ENCODE results near the gene GPER1.

Gene GPER1

GRCh38 chr7:1110358-1110757, 22.4 kb downstream of the GPER1 start:
- ChIA-PET POLR2A (no interaction called here), CTCF (interaction anchor here (0.9 to 2.1 kb wide), 2 partner anchors 66 to 117 kb away, joined by 3 to 8 read pairs; no protein-coding TSS in a partner anchor)
- TF ChIP-seq CTCF (IDR thresholded peaks at IDR 0.05; ENCODE audit: control extremely low read depth, extremely low read depth, low read depth, missing control alignments): no peak
- DNase-seq (ENCODE audit: extremely low spot score): no peak

GRCh38 chr7:1111156-1111555, 23.2 kb downstream of the GPER1 start:
- ChIA-PET POLR2A (no interaction called here), CTCF (interaction anchor here (1.6 to 2.1 kb wide), 2 partner anchors 26 to 65 kb away, joined by 4 to 8 read pairs; a partner anchor contains a TSS)
- TF ChIP-seq CTCF (IDR thresholded peaks at IDR 0.05; ENCODE audit: control extremely low read depth, extremely low read depth, low read depth, missing control alignments): no peak
- DNase-seq (ENCODE audit: extremely low spot score): no peak

- no peak for TF ChIP-seq CTCF (IDR thresholded peaks at IDR 0.05; ENCODE audit: control extremely low read depth, extremely low read depth, low read depth, missing control alignments)
- DNase-seq (ENCODE audit: extremely low spot score): no peak
- ChIA-PET CTCF (interaction anchor here (1.4 to 1.9 kb wide), 4 partner anchors 9 to 119 kb away, joined by 3 to 5 read pairs (median 4); a partner anchor contains a TSS), POLR2A (no interaction called here)
These were observed 24.2 kb downstream of the GPER1 start for GRCh38 chr7:1112109-1112508.

GRCh38 chr7:1112625-1113547, 25.0 kb downstream of the GPER1 start:
- DNase-seq (ENCODE audit: extremely low spot score): no peak
- ChIA-PET POLR2A (no interaction called here), CTCF (interaction anchor here (1.4 to 1.9 kb wide), 4 partner anchors 10 to 120 kb away, joined by 3 to 5 read pairs (median 4); a partner anchor contains a TSS)
- TF ChIP-seq CTCF (IDR thresholded peaks at IDR 0.05; ENCODE audit: control extremely low read depth, extremely low read depth, low read depth, missing control alignments): no peak

GRCh38 chr7:1113548-1113885, 25.6 kb downstream of the GPER1 start:
- ChIA-PET CTCF (interaction anchor here (1.7 kb wide), 1 partner anchor 11 kb away, joined by 5 read pairs; no protein-coding TSS in a partner anchor), POLR2A (no interaction called here)
- DNase-seq (ENCODE audit: extremely low spot score): no peak
- no peak for TF ChIP-seq CTCF (IDR thresholded peaks at IDR 0.05; ENCODE audit: control extremely low read depth, extremely low read depth, low read depth, missing control alignments)

GRCh38 chr7:1114088-1114487, 26.2 kb downstream of the GPER1 start:
- TF ChIP-seq CTCF (IDR thresholded peaks at IDR 0.05; ENCODE audit: control extremely low read depth, extremely low read depth, low read depth, missing control alignments): no peak
- ChIA-PET CTCF (interaction anchor here (2.0 kb wide), 1 partner anchor 10 kb away, joined by 5 read pairs; no protein-coding TSS in a partner anchor), POLR2A (no interaction called here)
- no peak for DNase-seq (ENCODE audit: extremely low spot score)
